IMR-90 (cell line): ENCODE data around the gene MAGI1. TPM values are rescaled to one million over a fixed set of nuclear protein-coding genes. Genes with fewer than 3 reads are reported as not detected.

ENCODE experiments used
- ATAC-seq: fragments of 200-7000 bp; cut with Tn5 transposase; 2 replicates; pipeline ENCODE4 v1.9.1; 2020; ENCODE audit warnings: low read depth, mild to moderate bottlenecking, moderate library complexity
- BruUV-seq: library from RNA; stranded (reverse); fragments of 400-500 nt; replicated peaks from 2 replicates; lab custom pipeline; 2021; lab: Mats Ljungman, UMichigan
- CTCF ChIA-PET: fragments of 300-600 bp; formaldehyde crosslinking; extraction: SDS; loops from one replicate; lab custom pipeline; 2021; ENCODE audit warnings: antibody characterized with exemption; lab: Yijun Ruan, JAX
- POLR2A ChIA-PET: fragments of 300-600 bp; sonication (Branson Sonifier 250); formaldehyde crosslinking; loops from one replicate; lab custom pipeline; 2022; ENCODE audit warnings: antibody characterized with exemption; ENCODE audit not compliant: unreplicated experiment; lab: Charles Lee
- DNase-seq: peaks from one replicate; pipeline ENCODE4 v3.0.0; 2013
- H2AFZ ChIP-seq: replicated peaks from 2 replicates; pipeline ENCODE3; 2013; ENCODE audit warnings: low read length, mild to moderate bottlenecking; ENCODE audit not compliant: poor library complexity
- H2AK5ac ChIP-seq: 2 replicates; pipeline ENCODE4 v1.6.1; 2013; ENCODE audit warnings: low read depth, low read length, inconsistent platforms
- H2AK9ac ChIP-seq: replicated peaks from 2 replicates; pipeline ENCODE3; 2013; ENCODE audit warnings: mild to moderate bottlenecking, low read depth, low read length, moderate library complexity; ENCODE audit not compliant: poor library complexity
- H2BK120ac ChIP-seq: 2 replicates; pipeline ENCODE4 v1.6.1; 2013; ENCODE audit warnings: low read depth, low read length, inconsistent platforms
- H2BK15ac ChIP-seq: 3 replicates; pipeline ENCODE4 v1.6.1; 2013; ENCODE audit warnings: low read depth, low read length, inconsistent platforms
- H2BK20ac ChIP-seq: 2 replicates; pipeline ENCODE4 v1.6.1; 2013; ENCODE audit warnings: low read depth, mild to moderate bottlenecking, inconsistent platforms, low read length, moderate library complexity
- H2BK5ac ChIP-seq: 2 replicates; pipeline ENCODE4 v1.6.1; 2013; ENCODE audit warnings: mild to moderate bottlenecking, low read depth, low read length, inconsistent platforms; ENCODE audit not compliant: poor library complexity, severe bottlenecking
- H3K14ac ChIP-seq: replicated peaks from 2 replicates; pipeline ENCODE4 v1.6.1; 2013; ENCODE audit warnings: low read depth, low read length, inconsistent platforms
- H3K18ac ChIP-seq: 2 replicates; pipeline ENCODE4 v1.6.1; 2013; ENCODE audit warnings: low read depth, low read length, control low read depth
- H3K23ac ChIP-seq: 2 replicates; pipeline ENCODE4 v1.6.1; 2013; ENCODE audit warnings: low read depth, low read length, inconsistent platforms
- H3K27ac ChIP-seq: 2 replicates; pipeline ENCODE4 v1.5.1; 2013; ENCODE audit warnings: mild to moderate bottlenecking, control low read depth, low read length; ENCODE audit not compliant: insufficient read depth
- H3K27me3 ChIP-seq: 2 replicates; pipeline ENCODE4 v1.6.1; 2013; ENCODE audit warnings: low read length; ENCODE audit not compliant: control insufficient read depth, insufficient read depth
- H3K36me3 ChIP-seq: 2 replicates; pipeline ENCODE4 v1.6.1; 2013; ENCODE audit warnings: low read length, mixed read lengths; ENCODE audit not compliant: control insufficient read depth, insufficient read depth
- H3K4ac ChIP-seq: 2 replicates; pipeline ENCODE4 v1.6.1; 2013; ENCODE audit warnings: low read depth, low read length, inconsistent platforms
- H3K4me1 ChIP-seq: 2 replicates; pipeline ENCODE4 v1.6.1; 2013; ENCODE audit warnings: low read length, mixed read lengths; ENCODE audit not compliant: control insufficient read depth, insufficient read depth
- H3K4me2 ChIP-seq: 2 replicates; pipeline ENCODE4 v1.6.1; 2013; ENCODE audit warnings: low read depth, mild to moderate bottlenecking, control low read depth, low read length, moderate library complexity
- H3K4me3 ChIP-seq: 2 replicates; pipeline ENCODE4 v1.5.1; 2013; ENCODE audit warnings: low read depth, mild to moderate bottlenecking, control low read depth, low read length, moderate library complexity; ENCODE audit not compliant: insufficient read depth
- H3K56ac ChIP-seq: 2 replicates; pipeline ENCODE4 v1.6.1; 2013; ENCODE audit warnings: low read length, inconsistent platforms; ENCODE audit not compliant: insufficient read depth; ENCODE audit errors: extremely low read depth
- H3K79me1 ChIP-seq, 2 experiments: 2 replicates each; pipeline ENCODE4 v1.6.1; 2013; ENCODE audit warnings: low read length in 2 of 2, inconsistent platforms in 1 of 2, low read depth in 1 of 2
- H3K9ac ChIP-seq: 2 replicates; pipeline ENCODE4 v1.6.1; 2013; ENCODE audit warnings: low read depth, low read length, control low read depth
- H3K9me1 ChIP-seq: 2 replicates; pipeline ENCODE4 v1.6.1; 2013; ENCODE audit warnings: low read length, inconsistent platforms; ENCODE audit not compliant: insufficient read depth
- H3K9me3 ChIP-seq: 2 replicates; pipeline ENCODE4 v1.6.1; 2013; ENCODE audit warnings: low read length; ENCODE audit not compliant: control insufficient read depth, insufficient read depth
- H4K20me1 ChIP-seq: 2 replicates; pipeline ENCODE4 v1.6.1; 2013; ENCODE audit warnings: low read length, inconsistent platforms; ENCODE audit not compliant: insufficient read depth
- H4K5ac ChIP-seq: 2 replicates; pipeline ENCODE4 v1.6.1; 2013; ENCODE audit warnings: mild to moderate bottlenecking, low read depth, low read length, control low read depth
- H4K8ac ChIP-seq, 2 experiments: 2 replicates each; pipeline ENCODE4 v1.6.1; 2013; ENCODE audit warnings: low read depth in 2 of 2, low read length in 2 of 2, control low read depth in 1 of 2, inconsistent platforms in 1 of 2
- H4K91ac ChIP-seq: 2 replicates; pipeline ENCODE4 v1.6.1; 2013; ENCODE audit warnings: low read depth, low read length, inconsistent platforms; ENCODE audit not compliant: insufficient read depth
- BHLHE40 ChIP-seq: fragments of 150-350 bp; IDR thresholded peaks from 2 replicates; pipeline ENCODE4 v1.6.1; 2016; ENCODE audit warnings: mild to moderate bottlenecking, low read depth, low read length
- CEBPB ChIP-seq: IDR thresholded peaks from 2 replicates; pipeline ENCODE4 v1.6.1; 2012; ENCODE audit warnings: low read depth, low read length, improper control_type of control experiment
- CHD1 ChIP-seq: IDR thresholded peaks from 2 replicates; pipeline ENCODE4 v1.6.1; 2012; ENCODE audit warnings: low read depth, low read length, improper control_type of control experiment
- FOS ChIP-seq: fragments of 150-350 bp; IDR thresholded peaks from 2 replicates; pipeline ENCODE4 v1.6.1; 2016; ENCODE audit warnings: low read depth, low read length
- NFE2L2 ChIP-seq: fragments of 150-350 bp; IDR thresholded peaks from 2 replicates; pipeline ENCODE4 v1.6.1; 2016; ENCODE audit warnings: low read depth, mild to moderate bottlenecking, low read length
- RAD21 ChIP-seq: IDR thresholded peaks from 2 replicates; pipeline ENCODE4 v1.6.1; 2012; ENCODE audit warnings: low read length, improper control_type of control experiment
- RCOR1 ChIP-seq: IDR thresholded peaks from 2 replicates; pipeline ENCODE4 v1.6.1; 2012; ENCODE audit warnings: mild to moderate bottlenecking, low read length, improper control_type of control experiment; ENCODE audit not compliant: insufficient replicate concordance
- SMC3 ChIP-seq: fragments of 150-350 bp; IDR thresholded peaks from 2 replicates; pipeline ENCODE4 v1.6.1; 2016; ENCODE audit warnings: low read depth, mild to moderate bottlenecking, antibody characterized with exemption, low read length, moderate library complexity
- WGBS, 2 experiments: methylation state at CpG; one replicate each; pipeline versions ENCODE4 v1.1.5 to v1.1.7; 2013; ENCODE audit warnings: missing lambda C conversion rate in 2 of 2; ENCODE audit not compliant: insufficient read length in 1 of 2; ENCODE audit errors: extremely low coverage in 2 of 2; 5-methylcytosine and 5-hydroxymethylcytosine counted together
- dilution Hi-C: fragments of 300-500 bp; cut with HindIII; formaldehyde crosslinking; loops from one replicate; pipeline ENCODE4 v1.14.3; 2018; ENCODE audit warnings: low sequenced_read_pairs; ENCODE audit not compliant: unreplicated experiment
- in situ Hi-C: fragments of 300-500 bp; cut with MboI; formaldehyde crosslinking; loops from 3 replicates; pipeline ENCODE4 v1.14.3; 2019; ENCODE audit warnings: low sequenced_read_pairs, inconsistent platforms, mixed read lengths
- intact Hi-C: fragments of 100-400 bp; cut with micrococcal nuclease; formaldehyde crosslinking; loops from 2 replicates; pipeline ENCODE4 v1.10.0; 2022
- polyA plus RNA-seq, 3 experiments: library from polyadenylated mRNA; depleted of rRNA; stranded (reverse); fragments of >200 nt; gene quantifications; 2 replicates each; pipeline ENCODE4 v1.2.3, GENCODE V29; 2012; ENCODE audit warnings: low replicate concordance in 1 of 3
- total RNA-seq: library from RNA; depleted of rRNA; stranded (reverse); fragments of >200 nt; gene quantifications from 2 replicates; pipeline ENCODE4 v1.2.3, GENCODE V29; 2012

The MAGI1 gene
- total and polyA plus RNA-seq, 2 of the 4 experiments (the other 2 are of a cell fraction), result 14.5 to 24.2 TPM

GRCh38 chr3:65689436-65689835 is 349.3 kb downstream of the MAGI1 start:
- intact Hi-C loops (no loop called here), dilution Hi-C loops (no loop called here), in situ Hi-C loops (no loop called here)
- no peak for TF ChIP-seq FOS
- TF ChIP-seq RCOR1, result no peak
- TF ChIP-seq CEBPB, result no peak
- no peak for TF ChIP-seq CHD1
- no peak for TF ChIP-seq RAD21
- TF ChIP-seq NFE2L2, result no peak
- no peak for TF ChIP-seq BHLHE40
- no peak for TF ChIP-seq SMC3
- Histone ChIP-seq H3K79me1 (peaks cover 23 to 24% of the 10 kb centered on the region in 2 experiments), H3K9me1 (no peaks in the 10 kb centered on the region), H3K4ac (no peak overlapping the region), H3K9ac (no peak overlapping the region), H3K56ac (no peak overlapping the region), H2AK9ac (no peak overlapping the region), H3K18ac (no peak overlapping the region), H3K27ac (no peak overlapping the region), H4K91ac (no peak overlapping the region), H4K20me1 (peaks cover 6% of the 10 kb centered on the region; the same call in 1 of the 2 replicates), H3K4me3 (no peak overlapping the region), H3K27me3 (no peaks in the 10 kb centered on the region), H3K4me2 (no peak overlapping the region), H3K36me3 (no peaks in the 10 kb centered on the region), H2BK120ac (no peak overlapping the region), H3K9me3 (no peaks in the 10 kb centered on the region), H4K8ac (no peak overlapping the region), H2AK5ac (no peak overlapping the region), H2BK5ac (no peak overlapping the region), H3K4me1 (peaks cover 4% of the 10 kb centered on the region), H3K23ac (no peak overlapping the region), H4K5ac (no peak overlapping the region), H2BK20ac (no peak overlapping the region), H2BK15ac (no peak overlapping the region), H2AFZ (no peak overlapping the region), H3K14ac (no peak overlapping the region)
- BruUV-seq, result no TSS peak
- ChIA-PET CTCF (no interaction called here), POLR2A (no interaction called here)
- no peak for ATAC-seq
- 100% methylated on average over 2 of the region's 3 CpGs; no CpG with 5 or more reads in 1 of the 2 experiments for WGBS, 2 experiments
- no peak for DNase-seq
